ENCODE data around the gene TMCO4.
"Not testable (repeated sequence)": the region's sequence is repeated elsewhere in the genome, so short reads cannot be mapped to it uniquely, and the experiment has no call there.

Gene TMCO4

DNA sequence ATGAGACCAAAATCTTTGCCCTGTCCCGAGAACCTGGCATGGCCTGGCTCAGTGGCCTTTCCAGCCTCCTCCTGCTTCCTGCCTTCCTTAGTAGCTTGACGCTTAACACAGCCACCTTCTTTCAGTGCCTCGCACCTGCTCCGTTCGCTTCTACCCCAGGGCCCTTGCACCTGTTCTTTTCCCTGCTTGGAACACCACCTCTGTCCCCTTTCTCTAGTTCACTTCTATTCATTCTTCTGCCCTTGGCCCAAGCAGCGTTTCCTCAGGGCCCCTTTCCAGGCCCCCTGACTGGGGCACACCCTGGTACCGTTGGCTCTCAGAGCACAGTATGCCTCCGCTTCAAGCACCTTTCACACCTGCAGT, 144.0 kb downstream of the TMCO4 start:
- DNase-seq (ENCODE audit: low spot score): no peak

- no peak for DNase-seq (ENCODE audit: low spot score)
Measured at GRCh38 chr1:19654886-19655717, 144.6 kb downstream of the TMCO4 start.

GRCh38 chr1:19654386-19654785, 145.3 kb downstream of the TMCO4 start:
- no peak for DNase-seq (ENCODE audit: low spot score)

DNA sequence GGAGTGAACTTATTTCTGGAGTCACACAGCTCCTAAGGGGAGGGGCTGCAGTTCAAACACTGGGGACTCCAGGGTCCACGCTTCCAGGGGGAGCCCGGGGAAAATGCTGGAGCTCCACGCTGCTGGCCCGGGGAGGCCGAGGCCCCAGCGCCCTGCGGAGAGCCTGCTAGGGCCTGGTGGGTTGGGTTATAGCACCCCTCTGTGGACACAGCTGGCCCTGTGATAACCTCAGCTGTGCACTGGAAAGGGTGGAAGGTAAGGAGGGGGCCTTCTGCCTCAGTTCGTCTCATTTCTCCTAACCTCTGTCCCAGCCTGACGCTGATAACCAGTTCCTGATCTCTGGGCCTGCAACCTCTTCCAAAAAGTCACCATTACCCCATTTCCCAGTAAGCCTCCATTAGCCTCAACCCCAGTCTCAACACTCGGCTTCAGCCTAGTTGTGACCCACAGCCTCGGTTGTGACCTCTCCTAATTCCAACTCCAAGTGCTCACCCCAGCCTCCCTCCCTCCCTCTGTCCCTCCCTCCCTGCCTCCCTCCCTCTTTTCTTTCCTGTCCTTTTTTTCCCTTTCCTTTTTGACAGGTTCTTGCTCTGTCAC, 148.5 kb downstream of the TMCO4 start:
- DNase-seq (ENCODE audit: low spot score): no peak

DNA sequence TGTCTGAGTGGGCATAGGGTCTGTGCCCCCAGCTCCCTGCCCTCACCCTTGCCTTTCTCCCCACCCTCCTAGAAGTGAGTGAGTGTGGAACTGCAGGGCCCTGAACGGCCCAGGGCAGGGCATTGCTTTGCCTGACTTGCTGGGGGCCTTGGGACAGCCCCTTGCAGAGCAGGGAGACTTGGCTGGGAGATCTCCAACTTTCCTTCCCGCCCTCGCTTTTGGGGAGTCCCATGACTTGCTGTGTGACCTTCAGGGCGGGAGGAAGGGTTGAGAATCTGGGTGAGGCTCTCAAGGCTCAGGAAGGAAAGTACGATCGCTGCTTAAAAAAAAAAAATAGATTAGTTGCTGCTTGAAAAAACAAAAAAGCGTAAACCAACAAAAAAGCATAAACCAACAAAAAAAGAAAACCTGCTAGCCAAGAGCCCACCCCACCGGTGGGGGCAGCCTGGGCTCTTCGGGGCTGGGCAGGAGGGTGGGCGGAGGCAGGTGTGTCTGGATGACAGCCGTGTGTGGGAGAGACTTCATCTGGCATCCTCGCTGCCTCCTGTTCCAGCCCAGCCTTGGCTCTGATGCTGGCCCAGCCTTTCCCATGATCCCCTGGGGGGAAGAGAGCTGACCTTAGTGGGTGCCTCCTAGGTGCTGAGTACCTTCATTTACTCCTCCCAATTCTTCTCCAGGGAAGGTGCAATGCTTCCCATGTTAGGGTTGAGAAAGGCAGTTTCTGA, 149.1 kb downstream of the TMCO4 start:
- no peak for DNase-seq (ENCODE audit: low spot score)

- no peak for DNase-seq (ENCODE audit: low spot score)
Measured at GRCh38 chr1:19648689-19649088, 151.0 kb downstream of the TMCO4 start.

DNA sequence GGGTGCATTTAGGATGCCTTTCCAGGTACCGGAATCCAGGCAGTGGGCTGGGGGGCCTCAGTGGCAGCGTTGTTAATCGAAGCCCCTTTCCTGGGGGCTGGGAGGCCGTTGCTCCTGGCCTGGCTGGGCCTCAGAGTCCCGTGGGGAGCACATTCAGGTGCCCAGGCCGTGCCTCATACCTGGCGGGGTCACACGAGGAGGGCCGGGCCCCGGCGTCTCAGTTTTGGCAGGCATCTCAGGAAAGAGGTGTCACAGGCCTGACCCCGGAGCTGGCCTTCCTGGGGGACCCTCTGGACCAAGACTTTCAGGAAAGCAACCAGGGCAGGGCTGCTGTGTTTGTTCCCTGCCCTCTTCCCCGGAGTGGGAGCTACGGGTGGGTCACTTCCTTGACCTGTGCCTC, 151.5 kb downstream of the TMCO4 start:
- no peak for DNase-seq (ENCODE audit: low spot score)

DNA sequence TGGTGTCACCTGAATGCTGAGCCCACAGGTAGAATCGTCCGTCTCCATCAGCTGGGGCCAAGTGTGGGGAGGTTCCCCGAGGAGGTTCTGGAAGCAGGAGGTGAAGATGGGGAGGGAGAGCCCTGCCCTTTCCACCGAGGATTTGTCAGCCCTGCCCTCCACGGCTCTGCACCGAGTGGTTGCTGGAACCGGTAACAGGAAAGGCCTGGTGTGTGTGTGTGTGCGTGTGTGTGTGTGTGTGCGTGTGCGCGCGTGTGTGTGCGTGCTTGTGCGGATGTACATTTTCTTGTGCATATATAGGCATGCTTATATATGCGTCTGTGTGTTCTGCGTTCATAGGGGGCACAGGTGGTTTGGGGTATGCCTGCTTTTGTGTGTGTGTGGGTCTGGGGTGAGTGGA, 152.1 kb downstream of the TMCO4 start:
- DNase-seq (ENCODE audit: low spot score): no peak

DNA sequence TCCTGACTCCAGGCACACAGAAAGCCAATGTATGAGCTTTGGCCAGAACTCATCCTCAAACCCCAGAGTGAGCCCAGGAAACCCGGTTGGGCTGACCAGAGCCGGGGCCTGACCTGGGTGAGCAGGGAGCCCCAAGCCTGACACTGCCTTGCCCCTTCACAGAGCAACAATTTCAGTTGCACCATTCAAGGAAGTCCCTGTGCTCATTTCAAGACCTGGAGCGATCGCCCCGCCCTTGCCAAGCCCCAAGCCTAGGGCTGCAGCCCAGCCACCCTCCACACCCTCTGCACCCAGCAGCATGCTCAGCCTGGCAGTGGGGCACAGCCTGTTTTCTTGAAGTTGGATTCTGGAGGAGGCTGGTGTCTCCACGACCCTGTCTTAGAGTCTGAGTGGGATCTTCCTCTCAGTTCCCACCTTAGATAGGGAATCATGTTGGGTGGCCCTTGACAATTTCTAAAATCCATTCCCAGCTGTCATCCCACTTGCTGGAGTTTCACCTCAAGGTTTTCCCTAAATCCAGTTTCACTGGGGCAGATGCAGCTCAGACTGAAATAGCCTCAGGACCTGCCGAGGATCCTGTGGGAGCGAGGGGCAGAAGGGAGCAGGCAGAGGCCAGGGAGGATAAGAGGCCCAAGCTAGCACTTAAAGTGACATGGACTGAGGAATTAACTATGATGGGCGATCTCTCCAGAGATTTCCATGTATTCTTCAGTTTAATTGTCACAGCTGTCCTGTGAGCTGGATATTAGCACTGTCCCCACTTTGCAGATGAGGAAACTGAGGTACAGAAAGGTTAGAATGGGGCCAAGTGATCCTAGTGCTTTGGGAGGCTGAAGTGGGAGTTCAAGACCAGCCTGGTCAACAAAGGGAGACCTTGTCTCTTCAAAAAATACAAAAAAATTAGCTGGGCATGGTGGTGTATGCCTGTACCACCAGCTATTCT, 153.1 kb downstream of the TMCO4 start:
- no peak for DNase-seq (ENCODE audit: low spot score)

GRCh38 chr1:19645411-19646251, 154.1 kb downstream of the TMCO4 start:
- no peak for DNase-seq (ENCODE audit: low spot score)

DNA sequence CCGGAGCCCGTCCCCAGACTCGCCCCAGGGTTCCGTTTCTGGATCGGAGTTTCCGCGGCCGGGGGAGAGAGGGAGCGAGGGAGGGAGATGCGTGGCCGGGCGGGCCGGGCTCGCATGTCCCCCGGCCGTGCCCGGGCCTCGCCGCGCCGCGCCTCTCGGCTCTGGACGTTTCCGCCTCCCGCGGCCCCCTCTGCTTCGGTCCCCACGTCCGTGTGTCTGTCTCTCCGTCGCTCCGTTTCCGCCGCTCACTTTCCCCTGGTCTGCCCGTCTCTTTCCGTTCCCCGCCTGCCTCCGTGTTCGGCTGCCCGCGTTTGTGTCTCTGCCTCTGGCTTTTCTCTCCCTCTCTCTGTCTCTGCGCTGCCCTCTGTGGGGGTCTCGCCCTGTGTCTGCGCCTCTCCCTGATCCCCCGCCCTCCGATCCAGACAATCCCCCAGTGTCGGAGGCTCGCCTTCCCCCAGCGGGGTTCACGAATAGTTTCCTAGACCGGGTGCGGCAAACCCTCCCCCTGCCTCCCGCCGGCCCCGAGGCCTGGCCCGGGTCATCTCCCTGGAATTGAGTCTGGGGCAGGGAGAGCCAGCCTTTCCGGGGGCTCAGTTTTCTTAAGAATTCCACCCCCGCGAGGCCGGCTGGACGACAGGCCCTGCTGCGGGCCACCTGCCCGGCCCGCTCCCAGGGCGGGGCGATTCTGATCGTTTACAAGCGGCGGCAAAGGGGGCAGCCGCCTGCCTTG, 154.9 kb downstream of the TMCO4 start:
- DNase-seq (ENCODE audit: low spot score): peak; percentile 59

- DNase-seq (ENCODE audit: low spot score): no peak
Measured at GRCh38 chr1:19644395-19644680, 155.4 kb downstream of the TMCO4 start.

DNA sequence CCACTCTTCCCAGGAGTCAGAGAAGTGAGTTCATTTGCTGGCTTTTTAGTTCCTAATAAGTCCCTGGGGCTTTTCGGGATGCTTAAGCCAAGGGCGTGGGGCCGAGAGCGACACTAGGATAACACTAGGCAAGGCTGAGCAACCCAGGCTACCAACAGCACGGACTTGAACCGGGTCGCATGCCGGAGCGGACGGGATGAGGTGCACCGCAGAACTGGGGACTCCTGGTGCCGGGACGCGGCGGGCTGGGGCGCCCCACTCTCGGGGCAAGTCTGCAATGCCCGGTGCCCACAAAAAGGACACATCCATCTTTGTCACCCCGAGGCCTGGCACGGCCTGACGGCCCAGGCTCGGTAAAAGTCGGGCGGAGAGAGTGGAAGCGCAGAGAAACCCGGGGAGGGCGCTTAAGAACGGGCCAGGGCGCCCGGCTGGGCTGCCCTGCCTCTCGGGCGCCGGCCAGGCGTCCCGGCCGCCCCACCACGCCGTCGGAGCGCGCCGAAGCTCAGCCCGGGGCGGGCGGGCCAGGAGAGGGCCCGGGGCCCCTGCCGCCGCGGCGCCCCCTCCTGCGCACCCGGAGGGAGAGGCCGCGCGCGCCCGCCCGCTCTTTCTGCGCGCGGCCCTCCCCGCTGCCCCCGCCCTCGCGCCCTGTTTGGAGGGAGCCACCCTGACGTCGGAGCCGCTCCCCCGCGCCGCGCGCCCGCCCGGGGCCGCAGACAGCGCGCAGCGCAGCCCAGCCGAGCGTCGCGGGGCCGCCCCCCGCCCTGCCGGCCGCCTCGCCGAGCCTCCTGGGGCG, 155.9 kb downstream of the TMCO4 start, which contains the start of gene NBL1:
Gene NBL1, plus strand, starts transcription at position 710 of the 793 bp plus-strand sequence. CDS start 10,720 bp downstream, outside the sequence.
- DNase-seq (ENCODE audit: low spot score): peak; percentile 74

DNA sequence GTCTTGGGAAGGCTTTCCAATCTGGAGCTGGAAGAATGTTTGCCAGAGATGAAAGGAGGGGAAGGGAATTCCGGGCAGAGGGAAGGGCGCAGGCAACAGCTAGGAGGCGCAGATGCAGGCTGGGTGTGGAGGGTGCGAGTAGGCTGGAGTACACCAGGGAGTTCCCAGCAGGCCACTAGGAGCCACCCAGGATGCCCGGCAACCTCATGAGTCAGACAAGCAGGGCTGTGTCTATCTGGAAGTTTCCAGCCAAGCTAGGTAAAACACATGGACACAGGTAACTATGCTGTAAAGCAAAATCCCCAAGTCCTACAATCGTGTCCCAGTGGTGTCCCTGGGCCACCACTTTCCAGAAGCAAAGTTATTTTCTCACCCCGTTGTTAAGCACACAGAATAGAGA, 156.6 kb downstream of the TMCO4 start:
- peak; percentile 77 for DNase-seq (ENCODE audit: low spot score)

- no peak for DNase-seq (ENCODE audit: low spot score)
Measured at GRCh38 chr1:19640363-19641316, 159.1 kb downstream of the TMCO4 start.

GRCh38 chr1:19639999-19640362, 159.7 kb downstream of the TMCO4 start:
- no peak for DNase-seq (ENCODE audit: low spot score)

- not testable (repeated sequence) for DNase-seq (ENCODE audit: low spot score)
Measured at GRCh38 chr1:19639228-19639627, 160.5 kb downstream of the TMCO4 start.

GRCh38 chr1:19637606-19638005, 162.1 kb downstream of the TMCO4 start:
- DNase-seq (ENCODE audit: low spot score): no peak

DNA sequence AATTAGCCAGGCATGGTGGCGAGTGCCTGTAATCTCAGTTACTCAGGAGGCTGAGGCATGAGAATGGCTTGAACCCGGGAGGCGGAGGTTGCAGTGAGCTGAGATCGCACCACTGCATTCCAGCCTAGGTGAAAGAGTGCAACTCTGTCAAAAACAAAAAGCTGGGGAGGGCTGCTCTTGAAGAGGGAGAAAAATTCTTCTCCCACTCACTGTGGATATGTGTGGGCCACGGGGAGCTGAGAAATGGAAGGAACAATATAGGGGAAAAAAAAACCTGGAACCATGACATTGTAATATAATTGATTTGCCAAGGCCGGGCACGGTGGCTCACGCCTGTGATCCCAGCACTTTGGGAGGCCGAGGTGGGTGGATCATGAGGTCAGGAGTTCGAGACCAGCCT, 163.0 kb downstream of the TMCO4 start:
- DNase-seq (ENCODE audit: low spot score): not testable (repeated sequence)
